OCI-LY3 (cell line): ENCODE results near the gene FAT1.
"Not testable (repeated sequence)": the region's sequence is repeated elsewhere in the genome, so short reads cannot be mapped to it uniquely, and the experiment has no call there.

Experiments
- H2AFZ ChIP-seq: fragments of 200-600, 300-600 bp; shearing (Covaris generic); 2 replicates; pipeline ENCODE4 v1.6.0; 2014; ENCODE audit warnings: antibody characterized with exemption, low read depth, low read length
- H3K27ac ChIP-seq: fragments of 200-600, 300-600 bp; sonication (generic); 2 replicates; pipeline ENCODE4 v1.5.1; 2014; ENCODE audit warnings: mild to moderate bottlenecking, low read length, moderate library complexity, mixed read lengths
- H3K27me3 ChIP-seq: fragments of 200-600, 300-600 bp; sonication (generic); 2 replicates; pipeline ENCODE4 v1.6.1; 2014; ENCODE audit warnings: low read depth, low read length, mixed read lengths
- H3K36me3 ChIP-seq: fragments of 200-600, 300-600 bp; sonication (generic); replicated peaks from 2 replicates; pipeline ENCODE3; 2014; ENCODE audit warnings: low read depth, low read length, mixed read lengths
- H3K4me1 ChIP-seq: fragments of 300-600, 200-600 bp; sonication (generic); 2 replicates; pipeline ENCODE4 v1.6.1; 2014; ENCODE audit warnings: low read length, mixed read lengths
- H3K4me2 ChIP-seq: fragments of 200-600, 300-600 bp; sonication (generic); 2 replicates; pipeline ENCODE4 v1.6.1; 2014; ENCODE audit warnings: low read length, mixed read lengths
- H3K4me3 ChIP-seq: fragments of 300-600, 200-600 bp; sonication (generic); 2 replicates; pipeline ENCODE4 v1.5.1; 2014; ENCODE audit warnings: antibody characterized with exemption, mild to moderate bottlenecking, low read length, moderate library complexity
- H3K79me2 ChIP-seq: fragments of 300-600, 200-600 bp; shearing (Covaris generic); 2 replicates; pipeline ENCODE4 v1.6.1; 2014; ENCODE audit warnings: mild to moderate bottlenecking, low read length, mixed read lengths
- H3K9ac ChIP-seq: fragments of 300-600, 200-600 bp; shearing (Covaris generic); 2 replicates; pipeline ENCODE4 v1.6.0; 2014; ENCODE audit warnings: mild to moderate bottlenecking, low read length, moderate library complexity
- H3K9me3 ChIP-seq: fragments of 200-600, 300-600 bp; shearing (Covaris generic); 2 replicates; pipeline ENCODE4 v1.6.1; 2014; ENCODE audit warnings: low read length, mixed read lengths; ENCODE audit not compliant: insufficient read depth
- H4K20me1 ChIP-seq: fragments of 200-600, 300-600 bp; sonication (generic); 2 replicates; pipeline ENCODE4 v1.6.1; 2016; ENCODE audit warnings: low read length, mixed read lengths; ENCODE audit not compliant: insufficient read depth
- EZH2phosphoT487 ChIP-seq: fragments of 200-600 bp; shearing (Covaris generic); IDR thresholded peaks from 2 replicates; pipeline ENCODE4 v1.6.1; 2018; ENCODE audit warnings: antibody characterized with exemption, mixed run types, low read depth
- TF ChIP-seq, protein P1 (sequence below): fragments of 200-600, 300-600 bp; sonication (generic); IDR thresholded peaks from 2 replicates; pipeline ENCODE4 v1.5.1; 2014; ENCODE audit warnings: antibody characterized with exemption, low read length, low read depth

Gene FAT1

DNA sequence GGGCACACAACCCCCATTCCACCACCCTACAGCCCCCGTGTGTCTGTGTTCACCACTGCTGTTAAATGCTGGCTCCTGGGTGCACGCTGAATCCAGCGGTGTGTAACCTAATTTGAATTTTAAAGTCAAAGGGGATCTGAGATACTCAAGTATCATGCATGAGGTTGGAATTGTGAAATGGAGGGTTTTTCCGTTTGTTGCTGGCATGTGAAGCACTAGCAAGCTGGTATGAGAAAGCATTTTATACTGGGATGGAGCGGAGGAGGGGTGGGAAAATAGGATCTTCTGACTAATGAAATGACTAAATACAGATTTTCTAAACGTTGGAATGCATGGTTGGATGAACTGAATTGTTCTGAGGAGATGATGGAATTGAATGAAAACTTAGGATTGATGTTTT lies 36.9 kb upstream of the FAT1 start:
- H3K36me3 ChIP-seq = no peaks in the 10 kb centered on the region
- no peaks in the 10 kb centered on the region for H3K27me3 ChIP-seq
- H3K9me3 ChIP-seq = no peaks in the 10 kb centered on the region
- no peaks in the 10 kb centered on the region for H4K20me1 ChIP-seq
- H2AFZ ChIP-seq = no peak overlapping the region
- H3K4me3 ChIP-seq = no peak overlapping the region
- no peak overlapping the region for H3K4me2 ChIP-seq
- H3K9ac ChIP-seq = no peak overlapping the region
- H3K27ac ChIP-seq = no peak overlapping the region
- no peaks in the 10 kb centered on the region for H3K4me1 ChIP-seq
- H3K79me2 ChIP-seq = no peaks in the 10 kb centered on the region
- TF ChIP-seq EZH2phosphoT487 = no peak
- TF ChIP-seq, protein P1, sequence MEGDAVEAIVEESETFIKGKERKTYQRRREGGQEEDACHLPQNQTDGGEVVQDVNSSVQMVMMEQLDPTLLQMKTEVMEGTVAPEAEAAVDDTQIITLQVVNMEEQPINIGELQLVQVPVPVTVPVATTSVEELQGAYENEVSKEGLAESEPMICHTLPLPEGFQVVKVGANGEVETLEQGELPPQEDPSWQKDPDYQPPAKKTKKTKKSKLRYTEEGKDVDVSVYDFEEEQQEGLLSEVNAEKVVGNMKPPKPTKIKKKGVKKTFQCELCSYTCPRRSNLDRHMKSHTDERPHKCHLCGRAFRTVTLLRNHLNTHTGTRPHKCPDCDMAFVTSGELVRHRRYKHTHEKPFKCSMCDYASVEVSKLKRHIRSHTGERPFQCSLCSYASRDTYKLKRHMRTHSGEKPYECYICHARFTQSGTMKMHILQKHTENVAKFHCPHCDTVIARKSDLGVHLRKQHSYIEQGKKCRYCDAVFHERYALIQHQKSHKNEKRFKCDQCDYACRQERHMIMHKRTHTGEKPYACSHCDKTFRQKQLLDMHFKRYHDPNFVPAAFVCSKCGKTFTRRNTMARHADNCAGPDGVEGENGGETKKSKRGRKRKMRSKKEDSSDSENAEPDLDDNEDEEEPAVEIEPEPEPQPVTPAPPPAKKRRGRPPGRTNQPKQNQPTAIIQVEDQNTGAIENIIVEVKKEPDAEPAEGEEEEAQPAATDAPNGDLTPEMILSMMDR = no peak

DNA sequence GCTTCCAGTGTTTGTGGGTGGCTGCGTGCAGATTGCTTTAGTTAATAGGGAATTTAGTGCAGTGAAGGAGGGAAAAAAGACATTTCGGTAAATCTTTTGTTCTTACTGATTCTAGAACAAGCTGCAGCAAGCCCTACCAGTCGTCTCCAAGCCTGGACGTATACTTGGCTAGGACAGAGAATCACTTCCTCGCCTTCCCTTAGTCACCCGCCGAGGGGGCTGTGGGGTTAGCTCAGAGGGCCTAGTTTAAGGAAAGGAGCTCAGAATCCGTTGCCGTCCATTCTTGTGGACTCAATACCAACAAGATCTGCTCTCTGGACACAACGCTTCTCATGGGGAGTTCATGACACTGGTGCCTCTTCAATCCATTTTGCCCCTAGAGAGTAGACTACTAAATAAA lies 36.3 kb upstream of the FAT1 start:
- H3K4me2 ChIP-seq = no peak overlapping the region
- no peak overlapping the region for H3K4me3 ChIP-seq

GRCh38 chr4:186758929-186759682 lies 35.5 kb upstream of the FAT1 start:
- no peak overlapping the region for H3K9ac ChIP-seq
- H3K36me3 ChIP-seq = no peaks in the 10 kb centered on the region
- no peaks in the 10 kb centered on the region for H3K4me1 ChIP-seq
- H3K27ac ChIP-seq = no peak overlapping the region
- H3K79me2 ChIP-seq = no peaks in the 10 kb centered on the region
- no peaks in the 10 kb centered on the region for H3K27me3 ChIP-seq
- no peaks in the 10 kb centered on the region for H3K9me3 ChIP-seq
- H4K20me1 ChIP-seq = no peaks in the 10 kb centered on the region
- no peak overlapping the region for H3K4me3 ChIP-seq
- no peak overlapping the region for H2AFZ ChIP-seq
- TF ChIP-seq, protein P1 = no peak
- TF ChIP-seq EZH2phosphoT487 = no peak
- no peak overlapping the region for H3K4me2 ChIP-seq

More for the DNA sequence above, 36.3 kb upstream of the FAT1 start:
- no peaks in the 10 kb centered on the region for H3K27me3 ChIP-seq
- no peak overlapping the region for H3K9ac ChIP-seq
- TF ChIP-seq, protein P1 = no peak
- TF ChIP-seq EZH2phosphoT487 = no peak
- no peaks in the 10 kb centered on the region for H4K20me1 ChIP-seq
- no peaks in the 10 kb centered on the region for H3K79me2 ChIP-seq
- no peaks in the 10 kb centered on the region for H3K36me3 ChIP-seq
- no peaks in the 10 kb centered on the region for H3K9me3 ChIP-seq
- no peak overlapping the region for H3K27ac ChIP-seq
- no peaks in the 10 kb centered on the region for H3K4me1 ChIP-seq
- H2AFZ ChIP-seq = no peak overlapping the region

- Histone ChIP-seq H3K9ac (no peak overlapping the region), H3K4me3 (no peak overlapping the region), H3K27me3 (no peaks in the 10 kb centered on the region), H3K79me2 (no peaks in the 10 kb centered on the region), H3K27ac (no peak overlapping the region), H3K36me3 (no peaks in the 10 kb centered on the region), H3K9me3 (no peaks in the 10 kb centered on the region), H4K20me1 (no peaks in the 10 kb centered on the region), H3K4me1 (no peaks in the 10 kb centered on the region), H2AFZ (no peak overlapping the region), H3K4me2 (no peak overlapping the region)
- TF ChIP-seq, protein P1 = no peak
- no peak for TF ChIP-seq EZH2phosphoT487
Measured at GRCh38 chr4:186757696-186758355, 34.2 kb upstream of the FAT1 start.

- not testable (repeated sequence) for H3K4me3 ChIP-seq, H3K36me3 ChIP-seq, H3K9me3 ChIP-seq, H4K20me1 ChIP-seq, H3K79me2 ChIP-seq, H3K9ac ChIP-seq, H2AFZ ChIP-seq, H3K4me1 ChIP-seq, H3K4me2 ChIP-seq, H3K27ac ChIP-seq, H3K27me3 ChIP-seq
Measured at GRCh38 chr4:186756550-186756949, 32.9 kb upstream of the FAT1 start.
